Stromal cell of bone marrow (primary cell): ENCODE measurements around the gene OSBPL7.

Source experiments
- DNase-seq: peaks from one replicate; pipeline ENCODE4 v3.0.0-alpha.2; 2012; ENCODE audit warnings: low read depth

The OSBPL7 gene

GRCh38 chr17:47763913-47764582, 57.5 kb downstream of the OSBPL7 start:
- DNase-seq = no peak

- no peak for DNase-seq
These were observed 58.9 kb downstream of the OSBPL7 start for GRCh38 chr17:47762728-47763127.

GRCh38 chr17:47760409-47761140, 61.0 kb downstream of the OSBPL7 start:
- no peak for DNase-seq

- DNase-seq = no peak
These were observed 64.2 kb downstream of the OSBPL7 start for GRCh38 chr17:47757386-47757785.
